SIG-M5 treated with dmso at 0.1 percent for 504 hours (cell line): ENCODE measurements around the gene ATF1.
"Not testable (repeated sequence)": the region's sequence is repeated elsewhere in the genome, so short reads cannot be mapped to it uniquely, and the experiment has no call there.

Source experiments
- DNase-seq: peaks from one replicate; lab custom pipeline; 2025; ENCODE audit not compliant: unreplicated experiment; lab: John Stamatoyannopoulos, UW

Gene ATF1

DNA sequence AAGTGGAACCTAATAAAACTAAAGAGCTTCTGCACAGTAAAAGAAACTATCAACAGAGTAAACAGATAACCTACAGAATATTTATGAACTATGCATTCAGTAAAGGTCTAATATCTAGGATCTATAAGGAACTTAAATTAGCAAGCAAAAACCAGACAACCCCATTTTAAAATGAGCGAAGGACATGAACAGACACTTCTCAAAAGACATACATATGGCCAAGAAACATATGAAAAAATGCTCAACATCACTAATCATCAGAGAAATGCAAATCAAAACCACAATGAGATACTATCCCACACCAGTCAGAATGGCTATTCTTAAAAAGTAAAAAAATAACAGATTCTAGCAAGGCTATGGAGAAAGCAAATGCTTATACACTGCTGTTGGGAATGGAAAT lies 91.3 kb downstream of the ATF1 start:
- DNase-seq, result not testable (repeated sequence)

DNA sequence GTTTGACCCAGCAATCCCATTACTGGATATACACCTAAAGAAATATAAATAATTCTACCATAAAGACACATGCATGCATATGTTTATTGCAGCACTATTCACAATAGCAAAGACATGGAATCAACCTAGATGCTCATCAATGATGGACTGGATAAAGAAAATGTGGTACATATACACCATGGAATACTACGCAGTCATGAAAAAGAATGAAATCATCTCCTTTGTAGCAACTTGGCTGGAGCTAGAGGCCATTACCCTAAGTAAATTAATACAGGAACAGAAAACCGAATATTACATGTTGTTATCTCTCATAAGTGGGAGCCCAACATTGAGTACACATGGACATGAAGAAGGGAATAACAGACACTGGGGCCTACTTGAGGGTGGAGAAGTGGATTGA lies 91.8 kb downstream of the ATF1 start:
- not testable (repeated sequence) for DNase-seq

DNA sequence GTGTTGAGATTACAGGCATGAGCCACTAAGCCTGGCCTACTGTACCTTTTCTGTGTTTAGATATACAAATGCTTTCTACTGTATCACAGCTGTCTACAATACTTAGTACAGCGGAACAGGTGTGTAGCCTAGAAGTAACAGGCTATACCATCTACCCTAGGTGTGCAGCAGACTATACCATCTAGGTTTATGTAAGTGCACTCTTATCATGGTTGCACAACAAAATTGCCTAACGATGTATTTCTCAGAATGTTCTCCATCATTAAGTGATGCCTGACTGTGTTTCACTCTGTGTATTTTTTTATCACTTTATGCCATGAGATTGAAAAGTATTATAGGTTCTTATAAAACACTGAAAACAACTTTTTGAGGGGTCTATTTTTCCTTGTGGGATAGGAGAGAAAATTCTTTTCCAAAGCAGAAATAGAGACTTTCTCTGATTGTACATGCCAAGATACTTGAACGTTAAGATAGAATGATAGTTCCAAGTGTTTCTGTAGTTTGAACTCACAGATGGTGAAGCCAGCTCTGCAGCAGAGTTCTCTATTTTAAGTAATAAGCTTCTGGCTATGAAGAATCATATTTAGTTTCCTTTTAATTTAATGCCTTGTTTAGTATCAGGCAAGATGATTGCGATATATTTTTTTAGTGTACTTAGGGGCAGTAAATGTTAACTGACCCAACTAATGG lies 95.9 kb downstream of the ATF1 start:
- no peak for DNase-seq

DNA sequence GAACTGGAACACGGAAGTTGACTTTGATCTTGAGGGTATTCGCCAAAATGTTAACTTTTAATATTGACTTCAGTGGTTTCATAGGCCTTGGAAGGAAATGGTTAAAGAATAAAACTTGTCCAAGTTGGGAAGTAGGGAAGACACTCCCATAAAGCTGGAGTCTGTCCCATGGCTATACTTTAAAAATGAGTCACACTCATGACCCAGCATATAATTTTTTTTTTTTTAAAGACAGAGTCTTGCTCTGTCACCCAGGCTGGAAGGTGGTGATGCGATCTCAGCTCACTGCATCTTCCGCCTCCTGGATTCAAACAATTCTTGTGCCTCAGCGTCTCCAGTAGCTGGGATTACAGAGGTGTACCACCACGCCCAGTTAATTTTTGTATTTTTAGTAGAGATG lies 98.4 kb downstream of the ATF1 start:
- no peak for DNase-seq

DNA sequence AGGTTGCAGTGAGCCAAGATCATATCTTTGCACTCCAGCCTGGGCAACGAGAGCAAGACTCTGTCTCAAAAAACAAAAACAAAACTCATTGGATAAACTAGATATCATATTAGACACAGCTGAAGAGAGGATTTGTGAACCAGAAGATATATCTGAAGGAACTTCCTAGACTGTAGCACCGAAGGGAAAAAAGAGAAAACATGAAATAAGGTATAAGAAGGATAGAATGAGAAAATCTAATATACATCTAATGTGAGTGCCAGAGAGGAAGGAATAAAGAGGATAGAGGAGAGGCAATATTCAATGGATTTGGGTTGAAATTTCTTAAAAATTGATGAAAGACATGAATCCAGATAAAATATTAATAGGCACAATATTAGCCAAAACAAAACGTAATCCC lies 101.4 kb downstream of the ATF1 start:
- no peak for DNase-seq

DNA sequence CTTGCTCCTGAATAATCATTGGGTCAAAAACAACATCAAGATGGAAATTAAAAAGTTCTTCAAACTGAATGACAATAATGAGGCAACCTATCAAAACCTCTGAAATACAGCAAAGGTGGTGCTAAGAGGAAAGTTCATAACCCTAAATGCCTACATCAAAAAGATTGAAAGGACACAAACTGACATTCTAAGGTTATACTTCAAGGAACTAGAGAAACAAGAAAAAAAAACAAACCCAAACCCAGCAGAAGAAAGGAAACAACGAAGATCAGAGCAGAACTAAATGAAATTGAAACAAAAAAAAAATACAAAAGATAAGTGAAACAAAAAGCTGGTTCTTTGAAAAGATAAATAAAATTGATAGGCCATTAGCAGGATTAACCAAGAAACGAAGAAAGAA lies 105.0 kb downstream of the ATF1 start:
- DNase-seq, result not testable (repeated sequence)
